Osteocyte (in vitro differentiated cells): ENCODE results near the gene DEPP1. TPM values are rescaled to one million over a fixed set of nuclear protein-coding genes. Genes with fewer than 3 reads are reported as not detected.

Source experiments
- DNase-seq: peaks from one replicate; pipeline ENCODE4 v3.0.0; 2021; ENCODE audit warnings: mixed read lengths; ENCODE audit not compliant: unreplicated experiment; ENCODE audit errors: extremely low spot score
- H3K27ac Mint-ChIP-seq: one replicate; pipeline ENCODE4 v1.8.0; 2021; ENCODE audit warnings: mild to moderate bottlenecking, mixed read lengths; ENCODE audit not compliant: unreplicated experiment
- H3K27me3 Mint-ChIP-seq: one replicate; pipeline ENCODE4 v1.8.0; 2021; ENCODE audit warnings: mixed read lengths; ENCODE audit not compliant: unreplicated experiment
- H3K36me3 Mint-ChIP-seq: one replicate; pipeline ENCODE4 v1.8.0; 2021; ENCODE audit warnings: mixed read lengths; ENCODE audit not compliant: unreplicated experiment
- H3K4me1 Mint-ChIP-seq: one replicate; pipeline ENCODE4 v1.8.0; 2021; ENCODE audit warnings: mixed read lengths; ENCODE audit not compliant: unreplicated experiment
- H3K4me3 Mint-ChIP-seq: one replicate; pipeline ENCODE4 v1.8.0; 2021; ENCODE audit warnings: mild to moderate bottlenecking, moderate library complexity, mixed read lengths; ENCODE audit not compliant: unreplicated experiment
- H3K9me3 Mint-ChIP-seq: one replicate; pipeline ENCODE4 v1.8.0; 2021; ENCODE audit warnings: mixed read lengths; ENCODE audit not compliant: unreplicated experiment
- total RNA-seq: library from RNA; stranded (reverse); gene quantifications from 2 replicates; pipeline ENCODE4 v1.2.1, GENCODE V29; 2021
- TF ChIP-seq, protein P1 (sequence below): fragments of 200-600 bp; sonication (generic); IDR thresholded peaks from 2 replicates; pipeline ENCODE4 v1.5.0; 2021; ENCODE audit warnings: antibody characterized with exemption, mild to moderate bottlenecking, moderate library complexity

The DEPP1 gene
- total RNA-seq, 1 donor from 2014 or later = 10.3 TPM

DNA sequence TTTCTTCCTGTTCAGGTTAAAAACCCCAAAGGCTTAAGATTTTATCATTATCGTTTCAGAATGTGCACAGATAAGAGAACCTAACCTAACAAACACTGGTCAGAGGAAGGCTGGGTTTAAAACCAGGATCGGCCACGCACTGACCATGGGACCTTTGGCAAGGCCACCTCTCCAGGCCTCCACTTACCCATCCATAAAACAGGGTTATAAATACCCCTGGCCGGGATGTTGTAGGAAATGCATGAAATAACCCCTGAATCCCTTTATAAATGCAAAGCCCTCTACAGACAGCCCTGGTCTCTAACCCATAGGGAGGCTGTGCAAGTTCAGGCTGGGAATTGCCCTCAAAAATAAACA, 418 bp downstream of the DEPP1 start:
- peaks cover 82% of the 10 kb centered on the region for H3K4me1 Mint-ChIP-seq

DNA sequence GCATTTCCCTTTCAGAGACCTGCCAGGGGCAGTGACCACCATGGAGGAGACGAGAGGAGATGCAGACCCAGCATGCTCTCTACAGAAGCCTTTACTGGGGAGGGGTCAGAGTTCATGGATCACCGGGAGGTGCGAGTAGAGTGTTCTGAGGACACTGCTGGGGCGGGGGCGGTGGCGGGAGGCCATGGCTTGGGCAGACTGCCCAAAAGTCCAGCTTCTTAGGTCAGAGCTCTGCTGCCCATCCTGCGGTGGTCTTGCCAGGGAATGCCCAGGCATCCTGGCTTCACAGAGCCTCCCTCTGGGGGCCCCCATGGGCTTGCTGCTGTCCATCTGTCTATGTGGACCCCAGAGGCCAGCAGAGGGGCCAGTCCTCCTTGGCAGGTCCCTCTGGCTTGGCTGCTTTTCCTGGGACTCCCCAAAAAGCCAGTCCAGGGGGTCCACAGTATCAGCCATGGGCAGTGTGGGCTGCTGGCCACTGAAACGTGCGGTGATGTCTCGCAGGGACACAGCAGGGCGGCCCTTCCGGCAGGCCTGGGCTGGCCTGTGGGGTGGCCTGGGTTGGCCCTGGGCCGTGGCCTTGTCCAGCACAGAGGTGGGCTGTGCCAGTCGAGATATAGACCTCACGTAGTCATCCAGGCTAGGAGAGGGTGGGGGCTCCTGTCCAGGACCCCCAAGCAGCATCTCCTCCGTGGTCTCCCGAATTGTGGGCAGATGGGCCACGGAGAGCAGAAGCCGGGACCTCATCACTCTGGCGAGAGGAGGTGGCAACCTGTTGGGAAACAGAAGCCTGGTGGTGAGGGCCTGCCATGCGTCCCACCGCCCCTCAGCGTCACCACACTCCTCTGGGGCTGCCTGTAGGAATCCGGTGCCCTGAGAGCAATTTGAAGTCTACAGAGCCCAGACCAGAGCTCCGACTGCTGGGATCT, 1.1 kb downstream of the DEPP1 start:
- Mint-ChIP-seq H3K4me1 (peaks cover 79% of the 10 kb centered on the region), H3K9me3 (no peaks in the 10 kb centered on the region), H3K36me3 (peaks cover 3% of the 10 kb centered on the region), H3K27me3 (no peaks in the 10 kb centered on the region), H3K27ac (peak overlapping the region; percentile 88), H3K4me3 (peak overlapping the region; percentile 78)
- DNase-seq = no peak
- TF ChIP-seq, protein P1, sequence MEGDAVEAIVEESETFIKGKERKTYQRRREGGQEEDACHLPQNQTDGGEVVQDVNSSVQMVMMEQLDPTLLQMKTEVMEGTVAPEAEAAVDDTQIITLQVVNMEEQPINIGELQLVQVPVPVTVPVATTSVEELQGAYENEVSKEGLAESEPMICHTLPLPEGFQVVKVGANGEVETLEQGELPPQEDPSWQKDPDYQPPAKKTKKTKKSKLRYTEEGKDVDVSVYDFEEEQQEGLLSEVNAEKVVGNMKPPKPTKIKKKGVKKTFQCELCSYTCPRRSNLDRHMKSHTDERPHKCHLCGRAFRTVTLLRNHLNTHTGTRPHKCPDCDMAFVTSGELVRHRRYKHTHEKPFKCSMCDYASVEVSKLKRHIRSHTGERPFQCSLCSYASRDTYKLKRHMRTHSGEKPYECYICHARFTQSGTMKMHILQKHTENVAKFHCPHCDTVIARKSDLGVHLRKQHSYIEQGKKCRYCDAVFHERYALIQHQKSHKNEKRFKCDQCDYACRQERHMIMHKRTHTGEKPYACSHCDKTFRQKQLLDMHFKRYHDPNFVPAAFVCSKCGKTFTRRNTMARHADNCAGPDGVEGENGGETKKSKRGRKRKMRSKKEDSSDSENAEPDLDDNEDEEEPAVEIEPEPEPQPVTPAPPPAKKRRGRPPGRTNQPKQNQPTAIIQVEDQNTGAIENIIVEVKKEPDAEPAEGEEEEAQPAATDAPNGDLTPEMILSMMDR = no peak

More for the DNA sequence above, 418 bp downstream of the DEPP1 start:
- no peak for DNase-seq
- Mint-ChIP-seq H3K36me3 (peaks cover 3% of the 10 kb centered on the region), H3K4me3 (peak overlapping the region; percentile 78), H3K27ac (peak overlapping the region; percentile 88), H3K27me3 (no peaks in the 10 kb centered on the region), H3K9me3 (no peaks in the 10 kb centered on the region)
- TF ChIP-seq, protein P1 = no peak

DNA sequence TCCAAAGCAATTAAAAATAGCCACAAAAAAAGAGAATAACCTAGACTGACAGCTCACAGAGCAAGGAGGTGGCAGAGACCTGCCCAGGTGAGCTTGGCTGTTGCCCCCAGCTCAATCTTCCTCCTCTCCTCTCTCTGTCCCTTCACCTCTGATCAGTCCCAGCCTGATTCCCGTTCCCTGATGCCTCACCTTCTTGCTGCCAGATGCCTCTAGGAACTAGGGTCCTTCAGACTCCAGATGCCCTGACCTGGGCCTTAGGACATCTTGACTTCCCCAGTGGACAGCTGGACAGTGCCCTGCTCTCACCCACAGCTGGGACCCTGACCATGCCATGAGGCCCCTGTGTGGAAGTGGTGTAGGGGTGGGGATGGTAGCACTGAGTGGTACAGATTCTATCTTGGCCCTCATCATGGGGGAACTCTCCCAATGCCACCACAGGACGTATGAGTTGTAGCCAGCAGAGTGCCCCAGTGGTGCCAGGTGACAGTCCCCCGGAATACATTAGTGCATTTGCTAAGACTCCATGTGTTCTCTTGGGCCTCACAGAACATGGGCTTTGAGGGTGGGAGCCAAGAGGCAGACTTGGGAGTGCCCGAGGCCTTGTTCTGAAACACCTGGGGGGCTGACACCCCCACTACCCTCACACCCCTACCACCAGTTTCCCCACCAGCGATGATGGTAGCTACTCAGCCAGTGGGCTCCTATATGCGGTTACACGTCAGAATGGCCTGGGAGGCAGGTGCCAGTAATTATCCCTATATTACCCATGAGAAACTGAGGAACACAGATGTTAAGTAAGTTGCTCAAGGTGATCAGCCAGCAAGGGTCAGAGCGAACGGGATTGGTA, 2.0 kb downstream of the DEPP1 start:
- H3K27me3 Mint-ChIP-seq = no peaks in the 10 kb centered on the region
- no peak for DNase-seq
- H3K9me3 Mint-ChIP-seq = no peaks in the 10 kb centered on the region
- TF ChIP-seq, protein P1 = no peak
- peak overlapping the region; percentile 55 for H3K4me3 Mint-ChIP-seq
- H3K36me3 Mint-ChIP-seq = peaks cover 5% of the 10 kb centered on the region
- H3K27ac Mint-ChIP-seq = peak overlapping the region; percentile 63
- peaks cover 71% of the 10 kb centered on the region for H3K4me1 Mint-ChIP-seq

DNA sequence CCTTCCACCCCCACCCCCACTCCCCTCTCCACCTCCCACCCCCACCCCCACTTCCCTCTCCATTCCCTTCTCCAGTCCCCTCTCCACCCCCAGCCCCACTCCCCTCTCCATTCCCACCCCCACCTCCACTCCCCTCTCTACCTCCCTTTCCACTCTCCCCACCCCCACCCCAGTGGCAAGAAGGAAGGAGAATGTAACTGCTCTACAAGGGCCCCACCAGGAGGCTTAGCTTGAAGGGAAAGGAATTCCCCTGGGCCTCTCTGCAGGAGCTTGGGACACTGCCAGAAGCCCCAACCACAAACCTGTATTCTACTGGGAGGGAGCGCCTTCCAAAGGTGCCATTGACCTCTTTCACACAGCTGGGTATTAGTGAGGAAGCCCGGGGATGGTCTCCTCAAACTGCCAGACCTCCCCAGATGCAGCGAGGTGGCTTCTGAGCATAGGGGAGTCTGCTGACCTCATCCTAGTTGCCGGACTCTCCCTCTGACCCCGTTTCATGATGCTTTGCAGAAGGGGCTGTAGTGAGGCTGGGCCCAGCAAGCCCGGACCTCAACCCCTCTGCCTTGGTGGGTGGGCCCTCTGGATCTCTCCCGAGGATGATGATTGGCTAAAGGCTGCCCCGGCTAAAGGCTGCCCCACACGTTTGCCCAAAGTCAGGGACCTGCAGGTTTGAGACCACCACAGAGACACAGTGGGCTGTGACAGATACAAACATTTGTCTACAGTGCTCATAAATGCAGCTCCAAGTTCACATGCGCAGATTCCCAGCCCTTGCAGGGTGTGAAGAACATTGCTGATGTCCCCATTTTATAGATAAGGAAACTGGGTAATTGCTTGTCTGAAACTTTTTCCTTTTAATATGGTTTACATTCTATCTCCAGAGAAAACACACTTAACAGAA, 2.9 kb downstream of the DEPP1 start:
- Mint-ChIP-seq H3K27ac (peak overlapping the region; percentile 23), H3K9me3 (no peaks in the 10 kb centered on the region), H3K27me3 (no peaks in the 10 kb centered on the region), H3K4me1 (peaks cover 62% of the 10 kb centered on the region), H3K36me3 (peaks cover 5% of the 10 kb centered on the region), H3K4me3 (no peak overlapping the region)
- DNase-seq = no peak
- TF ChIP-seq, protein P1 = no peak
